ENCODE data around the gene C19orf38.

GRCh38 chr19:10916602-10917001 is 68.4 kb downstream of the C19orf38 start:
- TF ChIP-seq CTCF (conservative IDR thresholded peaks at IDR 0.05; ENCODE audit: low read length) (no peak), EZH2phosphoT487 (IDR thresholded peaks at IDR 0.05; ENCODE audit: borderline replicate concordance) (no peak)

All from Loucy (cell line).